ENCODE results near the gene TH. TPM values are rescaled to one million over a fixed set of nuclear protein-coding genes. Genes with fewer than 3 reads are reported as not detected.
A peak's percentile ranks its signal among the peaks of the same experiment; 100 is the strongest.

TH gene
- polyA plus RNA-seq, 3 donors: not detected

GRCh38 chr11:2213890-2214526 lies 42.4 kb upstream of the TH start:
- intact Hi-C loops (cut with micrococcal nuclease): no loop called here
- DNase-seq: peak in 1 of 3 donors; percentile 1
- H3K4me3 ChIP-seq (replicated peaks in 1 of 3; ENCODE audit: low read depth in 2 of 3, low read length in 3 of 3): no peak overlapping the region

GRCh38 chr11:2213384-2213842 lies 41.8 kb upstream of the TH start:
- Mint-ChIP-seq H3K27me3 (ENCODE audit: low read depth in 3 of 3) (peaks cover 2 to 6% (median 2%) of the 10 kb centered on the region in 3 donors), H3K9me3 (peaks cover 0 to 1% (median 0%) of the 10 kb centered on the region in 7 donors), H3K4me1 (peaks cover 6% of the 10 kb centered on the region), H3K4me3 (peak overlapping the region in 1 of 2 donors; percentile 74), H3K36me3 (no peaks in the 10 kb centered on the region), H3K27ac (peak overlapping the region in 2 of 7 donors; percentile 43 to 59)
- 28% methylated on average over 5 of the region's 16 CpGs for WGBS (ENCODE audit: insufficient coverage)
- Histone ChIP-seq H3K4me1 (ENCODE audit: control insufficient read depth in 1 of 2, insufficient read depth in 2 of 2, low read length in 2 of 2) (peaks cover 6 to 8% of the 10 kb centered on the region in 2 donors), H3K27ac (ENCODE audit: low read depth in 1 of 2, low read length in 2 of 2) (no peak overlapping the region), H3K4me3 (replicated peaks in 1 of 3; ENCODE audit: low read depth in 2 of 3, low read length in 3 of 3) (no peak overlapping the region), H3K27me3 (ENCODE audit: control insufficient read depth in 2 of 2, insufficient read depth in 2 of 2, low read length in 2 of 2) (no peaks in the 10 kb centered on the region), H3K9ac (ENCODE audit: insufficient read depth, low read length, poor library complexity, severe bottlenecking) (no peak overlapping the region), H3K79me2 (ENCODE audit: insufficient read depth, low read length) (no peaks in the 10 kb centered on the region), H3K4me2 (replicated peaks; ENCODE audit: extremely low read depth, low read length, poor library complexity, severe bottlenecking) (no peak overlapping the region), H2AFZ (ENCODE audit: insufficient read depth, low read depth, low read length, poor library complexity, severe bottlenecking) (peak overlapping the region; percentile 52), H3K36me3 (replicated peaks in 1 of 2; ENCODE audit: control insufficient read depth in 1 of 2, insufficient read depth in 2 of 2, low read length in 2 of 2) (no peaks in the 10 kb centered on the region), H4K20me1 (ENCODE audit: insufficient read depth, low read length) (no peaks in the 10 kb centered on the region), H3K9me3 (replicated peaks in 1 of 2; ENCODE audit: control insufficient read depth in 1 of 2, insufficient read depth in 1 of 2, low read length in 2 of 2) (no peaks in the 10 kb centered on the region)
- no peak for TF ChIP-seq CTCF (IDR thresholded peaks at IDR 0.05)
- DNase-seq: peak; percentile 7 to 30 (median 22)
- intact Hi-C loops (cut with micrococcal nuclease): no loop called here

More at GRCh38 chr11:2213890-2214526, 42.4 kb upstream of the TH start:
- Histone ChIP-seq H3K79me2 (ENCODE audit: insufficient read depth, low read length) (no peaks in the 10 kb centered on the region), H3K4me2 (replicated peaks; ENCODE audit: extremely low read depth, low read length, poor library complexity, severe bottlenecking) (no peak overlapping the region), H3K4me1 (ENCODE audit: control insufficient read depth in 1 of 2, insufficient read depth in 2 of 2, low read length in 2 of 2) (peaks cover 6 to 8% of the 10 kb centered on the region in 2 donors), H3K9me3 (replicated peaks in 1 of 2; ENCODE audit: control insufficient read depth in 1 of 2, insufficient read depth in 1 of 2, low read length in 2 of 2) (no peaks in the 10 kb centered on the region), H3K9ac (ENCODE audit: insufficient read depth, low read length, poor library complexity, severe bottlenecking) (no peak overlapping the region), H2AFZ (ENCODE audit: insufficient read depth, low read depth, low read length, poor library complexity, severe bottlenecking) (peak overlapping the region; percentile 52), H3K27me3 (ENCODE audit: control insufficient read depth in 2 of 2, insufficient read depth in 2 of 2, low read length in 2 of 2) (no peaks in the 10 kb centered on the region), H3K27ac (ENCODE audit: low read depth in 1 of 2, low read length in 2 of 2) (no peak overlapping the region), H3K36me3 (replicated peaks in 1 of 2; ENCODE audit: control insufficient read depth in 1 of 2, insufficient read depth in 2 of 2, low read length in 2 of 2) (no peaks in the 10 kb centered on the region), H4K20me1 (ENCODE audit: insufficient read depth, low read length) (no peaks in the 10 kb centered on the region)
- Mint-ChIP-seq H3K27ac (peak overlapping the region in 1 of 7 donors; percentile 44), H3K9me3 (peaks cover 0 to 1% (median 0%) of the 10 kb centered on the region in 7 donors), H3K4me1 (peaks cover 6% of the 10 kb centered on the region), H3K36me3 (no peaks in the 10 kb centered on the region), H3K4me3 (peak overlapping the region in 1 of 2 donors; percentile 74), H3K27me3 (ENCODE audit: low read depth in 3 of 3) (peaks cover 2 to 8% (median 4%) of the 10 kb centered on the region in 3 donors)
- TF ChIP-seq CTCF (IDR thresholded peaks at IDR 0.05): no peak
- 91% methylated on average over 7 of the region's 11 CpGs for WGBS (ENCODE audit: insufficient coverage)
